GM12801 (cell line): ENCODE results near the gene AACS.

ENCODE experiments used
- TF ChIP-seq, protein P1 (sequence below): IDR thresholded peaks from one replicate; pipeline ENCODE4 v1.5.1; 2011; ENCODE audit warnings: control low read depth; ENCODE audit not compliant: insufficient read length; ENCODE audit errors: extremely low read depth

AACS gene

DNA sequence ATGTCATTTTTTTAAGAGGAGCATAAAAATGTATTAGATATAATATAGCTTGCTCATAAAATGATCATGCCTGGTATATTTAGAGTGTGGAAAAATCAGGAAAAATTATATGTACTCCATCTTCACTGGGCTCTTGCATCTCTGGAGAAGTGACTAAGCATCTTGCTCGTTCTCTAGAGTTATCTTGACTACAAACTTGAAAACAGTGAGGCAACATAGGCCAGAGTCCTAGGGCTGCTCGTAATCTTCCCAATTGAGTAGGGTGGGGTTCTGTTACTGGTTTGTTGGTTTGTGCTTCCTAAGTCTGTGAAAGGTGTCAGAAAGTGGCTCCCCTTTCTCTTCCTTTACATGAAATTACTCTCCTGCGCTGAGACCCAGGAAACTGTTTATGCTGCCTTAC is 46.2 kb downstream of the AACS start:
- TF ChIP-seq, protein P1, sequence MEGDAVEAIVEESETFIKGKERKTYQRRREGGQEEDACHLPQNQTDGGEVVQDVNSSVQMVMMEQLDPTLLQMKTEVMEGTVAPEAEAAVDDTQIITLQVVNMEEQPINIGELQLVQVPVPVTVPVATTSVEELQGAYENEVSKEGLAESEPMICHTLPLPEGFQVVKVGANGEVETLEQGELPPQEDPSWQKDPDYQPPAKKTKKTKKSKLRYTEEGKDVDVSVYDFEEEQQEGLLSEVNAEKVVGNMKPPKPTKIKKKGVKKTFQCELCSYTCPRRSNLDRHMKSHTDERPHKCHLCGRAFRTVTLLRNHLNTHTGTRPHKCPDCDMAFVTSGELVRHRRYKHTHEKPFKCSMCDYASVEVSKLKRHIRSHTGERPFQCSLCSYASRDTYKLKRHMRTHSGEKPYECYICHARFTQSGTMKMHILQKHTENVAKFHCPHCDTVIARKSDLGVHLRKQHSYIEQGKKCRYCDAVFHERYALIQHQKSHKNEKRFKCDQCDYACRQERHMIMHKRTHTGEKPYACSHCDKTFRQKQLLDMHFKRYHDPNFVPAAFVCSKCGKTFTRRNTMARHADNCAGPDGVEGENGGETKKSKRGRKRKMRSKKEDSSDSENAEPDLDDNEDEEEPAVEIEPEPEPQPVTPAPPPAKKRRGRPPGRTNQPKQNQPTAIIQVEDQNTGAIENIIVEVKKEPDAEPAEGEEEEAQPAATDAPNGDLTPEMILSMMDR = no peak

DNA sequence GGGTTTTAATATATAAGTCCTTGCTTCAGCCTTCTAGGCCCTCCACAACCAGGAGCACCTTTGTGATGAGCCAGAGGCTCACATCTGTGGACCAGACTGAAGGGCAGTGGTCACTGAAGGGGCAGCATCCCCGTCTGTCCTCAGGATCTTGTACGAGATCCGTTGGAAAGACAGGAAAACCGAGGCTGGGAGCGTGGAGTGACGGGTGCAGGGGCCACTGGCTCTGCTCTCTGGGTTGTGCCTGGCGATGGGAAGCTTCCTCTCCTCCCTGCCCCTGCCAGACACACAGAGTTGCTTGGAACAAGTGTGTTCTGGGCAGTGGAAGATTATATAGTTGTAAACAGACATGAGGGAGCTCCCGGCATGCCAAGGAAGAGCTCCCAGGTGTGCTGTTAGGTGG is 48.0 kb downstream of the AACS start:
- TF ChIP-seq, protein P1 = no peak

DNA sequence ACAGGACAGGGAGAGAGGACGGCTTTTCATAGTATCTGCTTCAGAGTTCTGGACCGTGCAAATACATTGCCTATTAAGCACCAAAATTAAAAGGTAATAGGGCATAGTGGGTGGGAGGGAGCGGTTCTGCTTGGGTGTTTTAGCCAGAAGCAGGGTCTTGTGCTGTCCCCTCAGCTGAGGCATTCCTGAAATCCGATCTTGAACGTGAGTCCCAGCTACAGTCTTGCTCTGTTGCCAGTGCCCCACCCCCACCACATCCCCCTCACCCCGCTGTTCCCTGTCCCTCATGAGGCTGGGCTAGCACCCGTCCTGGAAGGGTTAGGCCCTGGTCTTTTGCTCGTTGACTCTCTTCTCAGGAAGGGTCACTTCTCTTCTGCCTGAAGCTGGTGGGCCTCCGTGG is 48.6 kb downstream of the AACS start:
- TF ChIP-seq, protein P1 = no peak

DNA sequence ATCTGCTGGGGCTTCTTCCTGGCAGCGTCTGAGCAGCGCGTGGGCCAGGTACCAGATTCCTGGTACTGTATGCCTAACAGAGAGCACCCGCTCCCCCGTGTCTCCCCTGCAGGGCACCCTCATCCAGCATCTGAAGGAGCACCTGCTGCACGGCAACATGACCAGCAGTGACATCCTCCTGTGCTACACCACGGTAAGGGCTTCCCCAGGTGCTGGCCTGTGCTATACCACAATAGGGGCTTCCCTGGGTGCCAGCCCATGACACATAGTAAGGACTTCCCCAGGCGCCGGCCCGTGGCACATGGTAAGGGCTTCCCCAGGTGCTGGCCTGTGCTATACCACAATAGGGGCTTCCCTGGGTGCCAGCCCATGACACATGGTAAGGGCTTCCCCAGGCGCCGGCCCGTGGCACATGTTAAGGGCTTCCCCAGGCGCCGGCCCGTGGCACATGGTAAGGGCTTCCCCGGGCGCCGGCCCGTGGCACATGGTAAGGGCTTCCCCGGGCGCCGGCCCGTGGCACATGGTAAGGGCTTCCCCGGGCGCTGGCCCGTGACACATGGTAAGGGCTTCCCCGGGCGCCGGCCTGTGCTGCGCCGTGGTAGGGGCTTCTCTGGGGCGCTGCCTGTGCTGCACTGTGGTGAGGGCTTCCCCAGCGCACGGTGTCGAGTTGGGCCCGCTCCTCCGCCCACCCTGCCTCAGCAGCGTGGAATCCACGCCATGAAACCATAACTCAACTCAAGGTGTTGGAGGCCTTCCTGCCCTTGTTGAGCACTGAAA is 49.3 kb downstream of the AACS start:
- TF ChIP-seq, protein P1 = no peak

DNA sequence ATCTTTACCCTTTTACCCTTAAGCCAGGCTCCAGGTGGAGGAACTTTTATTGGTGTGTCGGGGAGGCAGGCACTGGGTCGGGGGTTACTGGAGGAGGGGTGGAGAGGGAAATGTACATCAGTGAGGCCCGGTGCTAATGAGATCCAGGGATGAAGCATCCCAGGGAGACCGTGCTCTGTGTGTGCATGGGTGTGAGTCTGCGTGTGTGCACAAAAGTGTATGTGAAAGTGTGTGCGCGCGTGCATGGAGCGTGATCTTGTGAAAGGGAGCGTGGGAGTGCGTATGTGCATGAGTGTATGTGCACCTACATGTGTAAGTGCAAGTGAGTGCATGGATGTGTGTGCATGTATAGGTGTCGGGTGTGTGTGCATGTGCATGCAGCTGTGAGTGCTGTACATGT is 55.3 kb downstream of the AACS start:
- TF ChIP-seq, protein P1 = no peak

DNA sequence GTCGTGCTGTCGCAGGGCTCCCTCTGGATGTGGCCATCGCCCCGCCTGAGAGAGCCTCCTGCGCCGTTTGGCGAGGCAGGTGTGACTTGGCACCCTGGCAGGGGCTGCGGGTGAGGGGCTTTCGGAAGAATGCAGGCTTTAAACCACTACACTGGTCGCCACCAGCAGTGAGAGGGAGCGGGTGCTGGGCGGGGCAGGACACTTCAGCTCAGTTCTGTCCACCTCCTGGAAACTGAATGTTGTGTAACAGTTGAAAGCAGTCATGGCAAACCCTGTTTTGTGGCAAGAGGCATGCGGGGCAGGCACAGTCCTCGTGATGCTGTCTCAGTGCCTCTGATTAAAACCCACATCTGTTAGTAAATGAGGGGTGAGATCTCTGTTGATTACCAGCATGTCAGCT is 55.9 kb downstream of the AACS start:
- TF ChIP-seq, protein P1 = no peak

DNA sequence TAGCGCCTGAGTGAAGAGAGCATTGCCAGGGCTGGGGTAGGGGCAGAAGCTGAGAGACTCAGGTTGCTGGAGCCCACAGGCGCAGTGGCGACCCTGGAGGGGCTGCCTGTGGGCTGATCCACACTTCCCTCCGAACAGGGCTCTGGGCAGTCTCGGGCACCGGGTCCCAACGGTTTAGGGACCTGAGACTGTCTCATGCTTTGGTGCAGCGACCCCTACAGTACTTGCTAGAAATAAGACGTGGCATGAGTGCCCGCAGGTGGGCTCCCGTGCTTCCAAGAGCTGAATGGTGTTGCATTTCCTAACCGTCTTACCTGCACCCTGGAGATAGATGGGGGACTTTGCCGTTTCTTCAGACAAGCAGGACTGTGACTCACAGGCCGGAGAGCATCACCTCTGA is 57.4 kb downstream of the AACS start:
- TF ChIP-seq, protein P1 = no peak
